Measurements from ENCODE around the gene CDH11. TPM values are rescaled to one million over a fixed set of nuclear protein-coding genes. Genes with fewer than 3 reads are reported as not detected.

Gene CDH11
- total RNA-seq, 1 donor = 0.31 TPM

DNA sequence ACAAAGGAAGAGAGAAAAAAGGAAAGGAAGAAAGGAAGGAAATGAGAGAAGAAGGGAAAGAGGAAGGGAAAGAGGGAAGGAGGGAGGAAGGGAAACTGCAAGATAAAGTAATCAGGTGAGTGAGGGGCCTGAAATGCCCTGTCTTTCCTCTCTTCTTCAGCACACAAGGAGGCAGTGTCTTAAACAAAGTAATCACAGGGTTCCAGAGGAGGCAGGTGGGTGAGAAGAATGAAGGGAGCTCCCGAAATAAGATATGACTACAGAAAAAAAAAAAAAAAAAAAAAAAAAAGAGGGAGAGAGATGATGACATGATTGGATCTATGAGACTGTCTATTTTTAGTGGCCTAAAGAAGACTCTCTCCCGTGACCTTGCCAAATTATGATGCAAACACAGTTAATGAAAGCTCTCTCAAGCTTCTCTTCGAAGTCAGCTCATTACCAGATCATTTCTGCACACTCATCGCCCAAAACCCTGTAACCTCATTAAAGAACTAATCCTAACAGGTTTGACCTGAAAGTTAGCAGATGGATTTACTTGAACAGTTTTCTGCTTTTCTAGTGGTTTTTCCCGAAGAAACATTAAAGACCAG lies 53.6 kb downstream of the CDH11 start:
- Histone ChIP-seq H3K4me1 (ENCODE audit: insufficient read depth, low read length) (no peaks in the 10 kb centered on the region), H3K27me3 (ENCODE audit: insufficient read depth, low read length) (no peaks in the 10 kb centered on the region), H3K9me3 (ENCODE audit: low read depth, low read length) (no peaks in the 10 kb centered on the region), H3K4me3 (ENCODE audit: low read length) (no peak overlapping the region)

DNA sequence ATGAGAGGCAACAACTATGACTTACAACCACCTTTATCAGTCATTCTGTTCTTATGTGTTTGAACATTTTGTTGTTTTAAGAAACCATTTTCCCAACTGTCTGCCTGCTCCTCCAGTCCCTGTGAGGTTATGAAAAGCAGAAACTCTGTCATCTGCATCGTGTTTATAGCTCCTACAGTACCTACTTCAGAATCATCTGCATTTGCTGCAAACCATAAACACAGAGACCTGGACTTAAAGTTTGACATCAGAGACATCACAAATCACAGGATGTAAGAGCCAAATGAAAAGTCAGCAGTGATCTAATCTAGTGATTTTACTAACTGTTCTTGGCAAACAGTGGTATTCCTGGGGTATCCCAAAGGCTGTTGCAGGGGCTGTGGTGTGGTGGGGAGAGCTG lies 55.2 kb downstream of the CDH11 start:
- Histone ChIP-seq H3K4me3 (ENCODE audit: low read length) (no peak overlapping the region), H3K27me3 (ENCODE audit: insufficient read depth, low read length) (no peaks in the 10 kb centered on the region), H3K9me3 (ENCODE audit: low read depth, low read length) (no peaks in the 10 kb centered on the region), H3K4me1 (ENCODE audit: insufficient read depth, low read length) (no peaks in the 10 kb centered on the region)

DNA sequence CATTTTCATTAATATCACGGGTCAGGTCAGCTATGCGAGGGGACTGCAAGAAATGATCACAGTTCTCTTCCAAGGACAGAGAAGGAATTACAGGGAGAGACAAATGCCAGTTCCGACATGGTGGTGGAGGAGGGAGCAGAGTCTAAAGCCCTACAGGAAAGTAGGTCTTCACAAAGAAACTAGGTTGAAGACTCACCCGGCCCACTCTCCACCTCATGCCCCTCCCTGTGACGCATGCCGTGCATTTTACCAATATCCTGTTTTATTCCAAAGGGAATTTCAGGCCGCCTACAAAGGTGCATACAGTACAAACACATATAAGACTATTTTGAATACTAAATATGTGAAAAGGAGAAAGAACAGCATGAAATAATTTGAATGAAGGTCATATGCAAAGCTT lies 56.8 kb downstream of the CDH11 start:
- Histone ChIP-seq H3K4me3 (ENCODE audit: low read length) (no peak overlapping the region), H3K27me3 (ENCODE audit: insufficient read depth, low read length) (no peaks in the 10 kb centered on the region), H3K9me3 (ENCODE audit: low read depth, low read length) (no peaks in the 10 kb centered on the region), H3K4me1 (ENCODE audit: insufficient read depth, low read length) (no peaks in the 10 kb centered on the region)

DNA sequence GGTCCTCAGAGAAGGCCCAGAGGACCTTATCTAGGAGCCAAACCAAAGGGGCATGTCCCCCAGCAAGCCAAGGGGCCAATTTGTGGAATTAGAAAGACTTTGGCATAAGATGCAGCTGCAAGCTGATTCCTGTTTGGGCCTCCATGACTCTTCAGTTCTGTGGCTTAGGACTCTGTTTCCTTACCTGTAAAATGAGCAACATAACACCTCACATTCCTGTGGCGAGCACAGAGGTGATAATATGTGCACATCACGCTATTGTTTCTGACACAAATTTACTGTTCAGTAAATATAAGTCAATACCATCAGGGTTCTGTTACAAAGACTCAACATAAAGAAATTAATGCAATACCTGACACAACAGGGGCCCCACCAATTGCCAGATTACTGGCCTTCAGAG lies 57.7 kb downstream of the CDH11 start:
- H3K27me3 ChIP-seq (ENCODE audit: insufficient read depth, low read length) = no peaks in the 10 kb centered on the region
- H3K4me3 ChIP-seq (ENCODE audit: low read length) = no peak overlapping the region
- H3K4me1 ChIP-seq (ENCODE audit: insufficient read depth, low read length) = no peaks in the 10 kb centered on the region
- H3K9me3 ChIP-seq (ENCODE audit: low read depth, low read length) = no peaks in the 10 kb centered on the region

DNA sequence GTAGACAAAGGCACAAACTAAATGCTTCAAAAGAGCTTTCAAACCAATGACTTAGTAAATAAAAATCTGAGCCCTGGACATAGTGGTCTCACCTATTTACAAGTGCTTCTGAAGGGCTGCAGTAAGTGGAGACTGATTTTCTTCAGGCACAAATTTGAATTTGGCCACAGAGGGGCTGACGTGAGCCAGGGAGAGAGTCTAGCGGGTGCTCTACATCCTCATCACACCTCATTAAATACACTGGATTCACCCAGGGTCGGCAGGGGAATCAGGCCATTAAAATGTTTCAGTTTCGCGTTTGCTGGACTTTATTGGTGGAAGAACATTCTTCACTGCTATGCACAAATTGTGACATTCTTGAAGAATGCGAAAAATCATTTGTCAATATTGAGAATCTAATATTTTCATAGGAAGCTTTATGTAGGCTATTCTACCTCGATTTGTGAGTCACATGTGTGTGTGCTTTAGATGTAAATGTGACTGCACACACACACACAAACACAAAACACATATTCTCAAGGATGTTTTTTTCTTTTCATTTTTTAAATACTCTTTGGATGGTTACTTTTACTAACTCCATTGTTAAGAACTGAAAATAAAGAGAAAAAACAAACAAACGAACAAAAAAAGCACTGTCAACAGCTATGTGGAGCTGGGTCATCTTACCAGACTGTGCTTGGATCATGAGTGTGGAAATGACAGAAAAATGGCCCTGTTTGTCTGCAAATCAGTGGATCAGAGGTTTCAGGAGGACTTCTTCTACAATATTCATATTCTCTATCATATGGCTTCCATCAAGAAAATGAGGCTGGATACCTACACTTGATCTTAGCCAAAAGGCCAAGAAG lies 58.9 kb downstream of the CDH11 start:
- H3K4me1 ChIP-seq (ENCODE audit: insufficient read depth, low read length) = no peaks in the 10 kb centered on the region
- H3K27me3 ChIP-seq (ENCODE audit: insufficient read depth, low read length) = no peaks in the 10 kb centered on the region
- H3K4me3 ChIP-seq (ENCODE audit: low read length) = no peak overlapping the region
- H3K9me3 ChIP-seq (ENCODE audit: low read depth, low read length) = no peaks in the 10 kb centered on the region

DNA sequence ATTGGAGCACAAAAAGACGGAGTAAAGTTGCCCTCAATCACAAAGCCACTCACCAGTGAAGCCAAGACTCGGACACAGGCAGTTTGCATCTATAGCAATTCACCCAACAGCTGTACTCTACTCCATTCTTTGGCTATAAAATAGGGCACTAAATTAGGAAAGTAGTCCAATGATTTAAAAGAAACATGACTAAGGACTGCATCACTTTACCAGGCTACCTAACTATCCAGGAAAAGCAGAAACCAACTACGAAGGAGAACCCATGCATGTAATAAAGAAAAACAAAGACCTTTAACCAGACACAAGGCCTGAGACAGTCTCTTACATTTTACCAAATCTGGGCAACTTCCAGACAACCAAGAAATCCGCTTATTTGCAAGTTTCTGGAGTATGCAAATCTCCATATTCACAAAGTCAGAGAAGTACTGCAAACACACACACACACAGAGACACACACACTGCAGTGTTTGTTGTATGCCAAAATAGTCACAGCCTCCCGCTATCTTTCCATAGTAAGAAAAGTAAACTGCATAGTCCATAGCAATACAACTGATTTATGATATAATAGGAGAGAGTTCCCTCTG lies 59.8 kb downstream of the CDH11 start:
- H3K9me3 ChIP-seq (ENCODE audit: low read depth, low read length) = no peaks in the 10 kb centered on the region
- no peak overlapping the region for H3K4me3 ChIP-seq (ENCODE audit: low read length)
- H3K4me1 ChIP-seq (ENCODE audit: insufficient read depth, low read length) = no peaks in the 10 kb centered on the region
- H3K27me3 ChIP-seq (ENCODE audit: insufficient read depth, low read length) = no peaks in the 10 kb centered on the region

DNA sequence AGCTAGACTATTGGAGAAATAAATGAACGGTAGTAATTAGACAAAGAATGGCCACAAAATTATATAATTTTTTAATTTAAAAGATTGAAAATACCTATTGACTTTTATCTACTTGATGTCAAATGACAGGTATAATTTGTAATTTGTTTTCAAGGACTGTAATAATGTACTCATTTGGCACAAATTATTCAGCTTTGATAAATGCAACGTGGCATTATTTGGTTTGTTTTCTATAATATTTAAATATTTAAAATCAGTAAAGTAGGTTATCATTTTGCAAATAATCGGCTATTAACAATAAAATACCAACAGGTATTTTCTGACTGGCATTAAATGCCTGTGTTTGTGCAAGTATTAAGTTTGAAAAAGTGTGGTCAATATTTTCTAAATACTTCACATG lies 60.6 kb downstream of the CDH11 start:
- no peaks in the 10 kb centered on the region for H3K27me3 ChIP-seq (ENCODE audit: insufficient read depth, low read length)
- H3K9me3 ChIP-seq (ENCODE audit: low read depth, low read length) = no peaks in the 10 kb centered on the region
- H3K4me1 ChIP-seq (ENCODE audit: insufficient read depth, low read length) = no peaks in the 10 kb centered on the region
- no peak overlapping the region for H3K4me3 ChIP-seq (ENCODE audit: low read length)

DNA sequence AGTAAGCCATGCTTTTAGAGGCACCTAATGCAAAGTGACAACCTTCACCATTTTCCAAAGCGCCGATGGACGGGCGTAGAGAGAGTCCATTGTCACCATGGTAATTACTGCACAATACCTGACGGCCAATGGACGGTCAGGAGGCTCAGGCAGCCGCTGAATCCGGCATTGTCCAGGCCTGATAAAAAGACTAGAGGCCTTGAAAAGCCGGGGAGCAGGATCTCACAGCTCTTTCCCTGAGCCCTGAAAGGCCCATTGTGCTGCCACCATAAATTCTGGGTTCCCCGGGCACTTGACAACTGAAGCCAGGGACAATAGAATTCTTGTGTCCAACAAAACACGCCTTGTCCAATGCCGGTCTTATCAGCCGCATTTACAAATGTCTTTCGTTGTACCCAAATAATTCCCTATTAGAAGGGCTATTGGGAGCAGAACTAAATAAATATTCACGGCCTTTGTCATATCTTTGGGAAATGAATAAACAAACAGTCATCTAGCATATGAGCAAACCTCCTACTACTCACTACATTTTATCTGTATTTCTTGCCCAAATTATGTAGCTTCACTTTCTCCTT lies 62.4 kb downstream of the CDH11 start:
- Histone ChIP-seq H3K27me3 (ENCODE audit: insufficient read depth, low read length) (no peaks in the 10 kb centered on the region), H3K9me3 (ENCODE audit: low read depth, low read length) (no peaks in the 10 kb centered on the region), H3K4me1 (ENCODE audit: insufficient read depth, low read length) (no peaks in the 10 kb centered on the region)

DNA sequence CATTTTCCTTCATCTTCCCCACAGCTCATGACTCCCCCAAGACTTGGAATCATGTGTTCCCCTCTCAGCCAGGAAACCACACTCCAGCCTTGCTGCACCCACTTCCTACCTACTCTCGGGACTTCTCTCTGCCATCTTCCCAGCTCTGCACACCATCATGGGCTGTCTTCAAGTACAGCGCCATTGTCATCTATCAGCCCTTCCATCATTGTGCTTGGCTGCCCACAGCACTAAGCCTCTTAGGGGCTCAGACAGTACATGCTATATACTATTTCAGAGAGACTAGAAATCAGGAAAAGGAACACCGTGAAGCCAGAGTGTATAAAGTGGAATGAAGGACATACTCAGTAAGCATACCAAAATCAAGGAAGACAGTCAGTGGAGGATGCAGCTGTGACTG lies 64.7 kb downstream of the CDH11 start:
- no peak overlapping the region for H3K4me3 ChIP-seq (ENCODE audit: low read length)

More for the DNA sequence above, 62.4 kb downstream of the CDH11 start:
- no peak overlapping the region for H3K4me3 ChIP-seq (ENCODE audit: low read length)

DNA sequence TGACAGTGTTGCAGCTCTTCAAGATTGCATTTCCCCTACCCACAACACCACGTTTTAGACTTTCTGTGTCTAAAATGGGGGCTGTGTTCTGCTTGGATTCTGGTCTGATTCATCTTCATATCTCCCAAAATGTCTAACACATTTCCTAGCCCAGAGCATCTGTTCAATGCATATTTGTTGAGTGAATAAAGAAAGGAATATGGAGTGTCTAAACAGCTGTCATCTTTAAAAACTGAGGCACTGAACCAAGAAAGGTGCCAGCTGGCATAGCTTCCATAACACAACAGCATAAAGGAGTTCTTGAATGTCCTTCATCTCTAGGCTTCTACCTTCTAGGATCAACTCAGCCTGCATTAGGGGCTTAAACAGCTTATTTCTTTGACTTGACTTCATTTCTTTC lies 67.4 kb downstream of the CDH11 start:
- H3K4me3 ChIP-seq (ENCODE audit: low read length) = no peak overlapping the region
- no peaks in the 10 kb centered on the region for H3K27me3 ChIP-seq (ENCODE audit: insufficient read depth, low read length)
- no peaks in the 10 kb centered on the region for H3K9me3 ChIP-seq (ENCODE audit: low read depth, low read length)
- no peaks in the 10 kb centered on the region for H3K4me1 ChIP-seq (ENCODE audit: insufficient read depth, low read length)

More for the DNA sequence above, 64.7 kb downstream of the CDH11 start:
- Histone ChIP-seq H3K27me3 (ENCODE audit: insufficient read depth, low read length) (no peaks in the 10 kb centered on the region), H3K4me1 (ENCODE audit: insufficient read depth, low read length) (no peaks in the 10 kb centered on the region), H3K9me3 (ENCODE audit: low read depth, low read length) (no peaks in the 10 kb centered on the region)

DNA sequence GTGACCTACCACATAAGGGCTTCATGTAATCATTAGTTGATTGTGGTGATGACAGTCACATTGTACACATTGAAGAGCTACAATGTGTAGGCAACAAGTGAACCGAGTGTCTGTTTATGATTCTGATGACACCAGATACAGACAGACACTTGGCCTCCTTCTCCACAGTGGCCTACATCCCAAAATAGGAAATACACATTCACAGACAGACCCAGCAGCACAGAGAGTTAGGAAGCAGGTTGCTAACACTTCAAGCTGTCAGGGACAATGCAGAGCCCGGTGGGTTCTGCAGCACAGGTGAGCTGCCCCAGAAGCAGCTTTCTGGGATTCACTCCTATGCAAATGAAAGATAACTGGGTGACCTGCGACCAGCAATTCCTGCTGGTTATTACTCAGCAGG lies 72.2 kb downstream of the CDH11 start:
- H3K4me3 ChIP-seq (ENCODE audit: low read length) = no peak overlapping the region
- H3K27me3 ChIP-seq (ENCODE audit: insufficient read depth, low read length) = no peaks in the 10 kb centered on the region
- H3K9me3 ChIP-seq (ENCODE audit: low read depth, low read length) = no peaks in the 10 kb centered on the region
- no peaks in the 10 kb centered on the region for H3K4me1 ChIP-seq (ENCODE audit: insufficient read depth, low read length)

DNA sequence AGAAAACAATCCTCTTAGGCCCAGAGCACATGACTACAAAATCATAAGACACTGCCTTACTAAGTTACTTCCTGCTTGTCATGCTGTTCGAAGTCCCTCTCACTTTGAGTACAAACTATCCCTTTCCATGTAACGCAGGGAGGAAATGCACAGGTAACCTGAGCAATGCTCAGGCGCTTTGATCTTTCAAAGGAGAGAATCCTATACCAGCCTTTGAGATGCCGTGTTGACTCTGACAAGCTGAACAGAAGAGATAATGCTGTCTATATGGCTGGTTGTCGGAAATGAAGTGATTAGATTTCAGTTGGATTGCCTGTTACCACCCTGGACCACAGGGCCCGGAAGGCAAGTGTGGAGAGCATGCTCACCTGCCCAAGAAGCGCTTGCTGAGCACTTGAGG lies 75.9 kb downstream of the CDH11 start:
- Histone ChIP-seq H3K9me3 (ENCODE audit: low read depth, low read length) (no peaks in the 10 kb centered on the region), H3K4me3 (ENCODE audit: low read length) (no peak overlapping the region), H3K27me3 (ENCODE audit: insufficient read depth, low read length) (no peaks in the 10 kb centered on the region), H3K4me1 (ENCODE audit: insufficient read depth, low read length) (no peaks in the 10 kb centered on the region)

DNA sequence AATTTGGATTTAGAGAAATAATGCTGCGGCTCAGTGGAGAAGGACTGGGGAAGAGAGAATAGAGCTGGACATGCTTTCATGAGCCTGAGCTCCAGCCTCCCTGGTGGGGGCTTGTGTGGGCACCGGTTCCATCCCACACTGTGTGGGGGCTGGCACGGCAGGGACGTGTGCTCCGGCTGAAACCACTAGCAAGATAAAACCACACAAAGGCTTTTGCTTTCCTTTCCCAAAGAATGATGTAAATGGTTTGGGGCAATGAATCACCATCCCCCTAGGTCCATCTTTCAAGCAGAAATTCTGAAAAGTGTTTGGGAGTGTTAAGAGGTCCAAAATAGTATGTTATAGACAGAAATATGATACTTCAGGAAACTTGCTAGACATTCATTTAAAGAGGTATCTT lies 77.0 kb downstream of the CDH11 start:
- no peaks in the 10 kb centered on the region for H3K4me1 ChIP-seq (ENCODE audit: insufficient read depth, low read length)

DNA sequence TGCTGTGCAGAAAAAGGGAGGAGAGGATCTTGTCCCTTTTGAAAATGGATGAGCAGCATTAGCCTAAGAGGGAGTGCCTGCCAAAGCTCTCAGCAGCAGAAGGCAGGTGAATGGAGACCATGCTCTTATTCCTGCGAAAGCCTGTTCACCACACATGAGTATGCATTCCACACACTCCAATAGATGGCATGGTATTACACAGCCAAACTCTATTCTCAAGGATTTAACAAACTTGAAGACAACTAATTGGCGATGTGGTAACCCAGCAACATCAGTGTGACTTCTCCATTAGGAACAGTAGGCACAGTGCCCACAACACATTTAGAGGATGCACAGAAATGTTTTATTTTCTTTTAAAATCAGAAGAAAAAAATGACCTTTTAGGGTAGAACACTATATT lies 77.8 kb downstream of the CDH11 start:
- Histone ChIP-seq H3K4me1 (ENCODE audit: insufficient read depth, low read length) (no peaks in the 10 kb centered on the region), H3K4me3 (ENCODE audit: low read length) (no peak overlapping the region), H3K27me3 (ENCODE audit: insufficient read depth, low read length) (no peaks in the 10 kb centered on the region), H3K9me3 (ENCODE audit: low read depth, low read length) (no peaks in the 10 kb centered on the region)

More for the DNA sequence above, 77.0 kb downstream of the CDH11 start:
- H3K4me3 ChIP-seq (ENCODE audit: low read length) = no peak overlapping the region
- no peaks in the 10 kb centered on the region for H3K27me3 ChIP-seq (ENCODE audit: insufficient read depth, low read length)
- no peaks in the 10 kb centered on the region for H3K9me3 ChIP-seq (ENCODE audit: low read depth, low read length)

Data from mononuclear cell (primary cell).